Transverse colon (tissue), 4 donors: ENCODE results near the gene PLPPR3. TPM values are rescaled to one million over a fixed set of nuclear protein-coding genes. Genes with fewer than 3 reads are reported as not detected.
A peak's percentile ranks its signal among the peaks of the same experiment; 100 is the strongest.

ENCODE experiments used
- DNase-seq: peaks from one replicate; pipeline ENCODE4 v3.0.0-alpha.2; 2019
- H3K27ac ChIP-seq, 4 donors: fragments of 200-600 bp; sonication (generic); 2 replicates each; pipeline ENCODE4 v1.5.1; 2016 to 2018; ENCODE audit warnings: inconsistent platforms in 4 of 4
- H3K27me3 ChIP-seq: fragments of 200-600 bp; sonication (generic); 2 replicates; pipeline ENCODE4 v1.5.1; 2017; ENCODE audit warnings: inconsistent platforms
- H3K36me3 ChIP-seq, 4 donors: fragments of 200-600 bp; sonication (generic); 2 replicates each; pipeline ENCODE4 v1.5.1; 2017 to 2019; ENCODE audit warnings: inconsistent platforms in 4 of 4
- H3K4me1 ChIP-seq, 4 donors: fragments of 200-600 bp; sonication (generic); 2 replicates each; pipeline ENCODE4 v1.5.1; 2017 to 2020; ENCODE audit warnings: inconsistent platforms in 4 of 4
- H3K4me3 ChIP-seq, 4 donors: fragments of 200-600 bp; sonication (generic); 1 replicate in 1 of 4; 2 replicates in 3 of 4; pipeline versions ENCODE4 v1.5.1 to v1.6.1; 2017 to 2019; ENCODE audit warnings: inconsistent platforms in 4 of 4
- H3K9me3 ChIP-seq, 2 donors: fragments of 200-600 bp; sonication (generic); 2 replicates each; pipeline ENCODE4 v1.5.1; 2017 to 2019; ENCODE audit warnings: inconsistent platforms in 2 of 2
- EP300 ChIP-seq: sonication (generic); formaldehyde crosslinking; IDR thresholded peaks from one replicate; pipeline ENCODE4 v1.6.1; 2017; ENCODE audit warnings: antibody characterized with exemption, low read depth
- POLR2A ChIP-seq: fragments of 450-650 bp; IDR thresholded peaks from one replicate; pipeline ENCODE4 v1.6.1; 2016; ENCODE audit warnings: antibody characterized with exemption, mild to moderate bottlenecking, moderate library complexity
- POLR2AphosphoS5 ChIP-seq, 3 donors: sonication (generic); formaldehyde crosslinking; IDR thresholded peaks; one replicate each; pipeline ENCODE4 v1.6.1; 2016; ENCODE audit warnings: antibody characterized with exemption in 3 of 3
- WGBS, 2 donors: methylation state at CpG; one replicate each; pipeline ENCODE4 v1.1.5; 2018; ENCODE audit warnings: low coverage in 1 of 2; 5-methylcytosine and 5-hydroxymethylcytosine counted together
- in situ Hi-C, 4 donors: fragments of 200-750 bp; cut with MboI; loops; one replicate each; pipeline versions ENCODE4 v1.15.0 to v1.15.1; 2017; ENCODE audit warnings: low sequenced_read_pairs in 3 of 4, low pct_ligation_motif_present in 1 of 4, low pct_unique_long_range_greater_than_20kb in 1 of 4
- intact Hi-C: fragments of 100-400 bp; cut with DNase I; formaldehyde crosslinking; loops from one replicate; pipeline ENCODE4 v1.15.1; 2023; ENCODE audit warnings: low total_unique reads
- total RNA-seq, 4 donors: library from RNA; depleted of rRNA; stranded (reverse); fragments of >200 nt; gene quantifications; one replicate each; pipeline ENCODE4 v1.1.0, GENCODE V29; 2016
- TF ChIP-seq, protein P1 (sequence below), 5 experiments: fragments of 200-600 bp in 3 of 5; fragments of 450-650 bp in 2 of 5; sonication (generic) in 3 of 5; IDR thresholded peaks; 1 replicate in 2 of 5; 2 replicates in 3 of 5; pipeline ENCODE4 v1.5.1; 2016 to 2017; ENCODE audit warnings: antibody characterized with exemption in 5 of 5, inconsistent platforms in 3 of 5, mild to moderate bottlenecking in 2 of 5, moderate library complexity in 1 of 5

Gene PLPPR3
- total RNA-seq, 4 donors from 2014 or later, result not detected

DNA sequence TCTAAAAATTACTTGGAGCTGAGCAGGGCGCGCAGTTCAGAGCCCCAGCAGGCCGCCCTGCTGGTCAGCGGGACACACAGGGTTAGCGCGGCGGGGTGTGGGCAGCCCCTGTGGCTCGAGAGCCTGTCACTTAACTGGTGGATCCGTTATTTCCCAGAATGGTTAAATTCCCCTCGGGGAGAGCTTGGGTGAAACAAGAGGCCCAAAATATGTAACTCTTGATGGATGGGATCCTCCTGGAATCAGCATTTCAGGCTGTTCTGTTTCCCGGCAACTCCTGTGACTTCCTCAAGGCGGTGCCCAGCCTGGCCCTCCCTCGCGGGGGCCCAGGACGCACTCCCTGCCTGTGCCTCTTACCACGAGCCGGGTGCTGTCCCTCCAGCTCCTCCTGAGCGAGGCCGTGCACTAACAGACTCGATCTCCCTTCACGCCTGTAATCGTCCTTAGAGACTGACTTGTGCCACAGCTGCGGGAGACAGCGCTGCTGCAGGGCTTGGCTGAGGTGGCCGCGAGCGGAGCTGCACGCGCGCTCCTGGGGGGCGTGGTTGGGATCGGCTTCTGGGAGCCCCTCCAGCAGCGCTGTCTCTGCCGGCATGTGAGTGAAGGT, 14.8 kb downstream of the PLPPR3 start:
- peaks cover 0 to 84% (median 58%) of the 10 kb centered on the region in 4 donors for H3K36me3 ChIP-seq
- no peak for DNase-seq
- H3K27ac ChIP-seq, result no peak overlapping the region
- no peak overlapping the region for H3K4me3 ChIP-seq
- TF ChIP-seq EP300, result no peak
- TF ChIP-seq, protein P1, sequence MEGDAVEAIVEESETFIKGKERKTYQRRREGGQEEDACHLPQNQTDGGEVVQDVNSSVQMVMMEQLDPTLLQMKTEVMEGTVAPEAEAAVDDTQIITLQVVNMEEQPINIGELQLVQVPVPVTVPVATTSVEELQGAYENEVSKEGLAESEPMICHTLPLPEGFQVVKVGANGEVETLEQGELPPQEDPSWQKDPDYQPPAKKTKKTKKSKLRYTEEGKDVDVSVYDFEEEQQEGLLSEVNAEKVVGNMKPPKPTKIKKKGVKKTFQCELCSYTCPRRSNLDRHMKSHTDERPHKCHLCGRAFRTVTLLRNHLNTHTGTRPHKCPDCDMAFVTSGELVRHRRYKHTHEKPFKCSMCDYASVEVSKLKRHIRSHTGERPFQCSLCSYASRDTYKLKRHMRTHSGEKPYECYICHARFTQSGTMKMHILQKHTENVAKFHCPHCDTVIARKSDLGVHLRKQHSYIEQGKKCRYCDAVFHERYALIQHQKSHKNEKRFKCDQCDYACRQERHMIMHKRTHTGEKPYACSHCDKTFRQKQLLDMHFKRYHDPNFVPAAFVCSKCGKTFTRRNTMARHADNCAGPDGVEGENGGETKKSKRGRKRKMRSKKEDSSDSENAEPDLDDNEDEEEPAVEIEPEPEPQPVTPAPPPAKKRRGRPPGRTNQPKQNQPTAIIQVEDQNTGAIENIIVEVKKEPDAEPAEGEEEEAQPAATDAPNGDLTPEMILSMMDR (IDR thresholded peaks at IDR 0.05), result no peak
- TF ChIP-seq POLR2AphosphoS5 (IDR thresholded peaks at IDR 0.05), result no peak
- no peak for TF ChIP-seq POLR2A
- H3K9me3 ChIP-seq, result no peaks in the 10 kb centered on the region
- peaks cover 13 to 15% (median 15%) of the 10 kb centered on the region in 4 donors for H3K4me1 ChIP-seq
- in situ Hi-C loops, result no loop called here
- 90% methylated on average over 34 of the region's 34 CpGs; no CpG with 5 or more reads in 1 of the 2 donors for WGBS, 2 donors
- intact Hi-C loops, result no loop called here
- H3K27me3 ChIP-seq, result no peaks in the 10 kb centered on the region

DNA sequence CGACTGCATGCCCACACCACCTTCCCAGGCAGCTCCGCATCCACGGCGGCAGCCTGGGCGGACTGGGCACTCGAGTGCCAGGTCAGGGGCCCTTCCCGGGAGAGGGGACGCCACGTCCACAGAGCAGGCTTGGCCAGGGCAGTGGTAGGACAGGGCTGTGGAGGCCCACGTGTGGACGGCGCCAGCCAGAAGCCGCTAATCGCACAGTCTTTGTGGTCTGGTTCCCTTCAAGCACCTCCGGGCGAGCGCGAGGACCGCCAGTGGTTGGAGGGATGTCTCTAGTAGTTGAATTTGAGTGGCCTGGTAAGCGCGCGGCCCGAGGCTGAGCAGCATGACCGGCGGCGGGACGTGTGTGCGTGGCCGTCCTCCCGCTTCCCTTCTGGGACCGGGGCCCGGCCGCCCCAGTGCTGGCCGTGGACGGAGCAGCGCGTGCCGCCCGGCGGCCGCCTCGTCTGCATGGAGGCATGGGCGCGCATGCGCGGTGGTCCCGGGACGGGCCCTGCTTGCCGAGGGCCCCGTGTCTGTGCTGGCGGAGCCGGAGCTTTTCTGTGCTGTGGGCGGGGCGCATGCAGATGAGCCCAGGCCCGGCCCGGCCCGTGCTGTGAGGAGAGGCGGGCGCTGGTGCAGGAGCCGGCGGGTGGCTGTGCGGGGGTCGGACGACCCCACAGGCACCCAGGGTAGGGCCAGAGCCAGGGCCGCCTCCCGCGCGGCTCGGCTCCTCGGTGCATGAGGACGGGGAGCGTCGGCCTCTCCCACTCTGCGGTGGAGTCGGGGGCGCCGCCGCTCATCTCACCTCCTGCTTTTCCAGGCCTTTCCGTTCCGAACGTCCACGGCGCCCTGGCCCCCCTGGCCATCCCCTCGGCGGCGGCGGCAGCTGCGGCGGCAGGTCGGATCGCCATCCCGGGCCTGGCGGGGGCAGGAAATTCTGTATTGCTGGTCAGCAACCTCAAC, 15.9 kb downstream of the PLPPR3 start:
- no peak overlapping the region for H3K27ac ChIP-seq
- no peak overlapping the region for H3K4me3 ChIP-seq
- no peak for DNase-seq
- intact Hi-C loops, result no loop called here
- H3K4me1 ChIP-seq, result peaks cover 24 to 26% (median 25%) of the 10 kb centered on the region in 4 donors
- no peaks in the 10 kb centered on the region for H3K27me3 ChIP-seq
- TF ChIP-seq, protein P1 (IDR thresholded peaks at IDR 0.05), result no peak
- TF ChIP-seq POLR2AphosphoS5 (IDR thresholded peaks at IDR 0.05), result no peak
- no peak for TF ChIP-seq EP300
- no peak for TF ChIP-seq POLR2A
- H3K36me3 ChIP-seq, result peaks cover 0 to 73% (median 52%) of the 10 kb centered on the region in 4 donors
- in situ Hi-C loops, result no loop called here
- WGBS, 2 donors, result 93 to 96% methylated on average over 8 to 65 of the region's 93 CpGs
- H3K9me3 ChIP-seq, result no peaks in the 10 kb centered on the region

DNA sequence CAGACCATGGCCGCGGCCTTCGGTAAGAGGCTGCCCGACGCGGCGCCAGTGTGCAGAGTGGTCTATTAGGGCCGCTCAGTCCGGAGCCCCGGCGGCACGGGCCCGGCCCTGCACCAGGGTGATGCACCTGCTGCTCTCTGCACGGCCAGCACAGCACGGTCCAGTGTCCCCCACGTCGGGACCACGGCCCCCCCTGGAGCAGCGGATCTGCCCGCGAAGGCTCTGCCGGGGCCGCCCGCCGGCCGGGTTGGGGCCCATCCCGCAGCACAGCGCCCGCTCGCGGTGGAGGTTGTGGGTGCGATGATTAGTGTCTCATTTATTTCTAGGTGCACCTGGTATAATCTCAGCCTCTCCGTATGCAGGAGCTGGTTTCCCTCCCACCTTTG, 16.6 kb downstream of the PLPPR3 start:
- DNase-seq, result no peak
- in situ Hi-C loops (no loop called here), intact Hi-C loops (no loop called here)
- Histone ChIP-seq H3K36me3 (peaks cover 0 to 66% (median 47%) of the 10 kb centered on the region in 4 donors), H3K4me3 (no peak overlapping the region), H3K9me3 (no peaks in the 10 kb centered on the region), H3K27ac (no peak overlapping the region), H3K27me3 (no peaks in the 10 kb centered on the region), H3K4me1 (peaks cover 31 to 33% (median 32%) of the 10 kb centered on the region in 4 donors)
- TF ChIP-seq, protein P1 (IDR thresholded peaks at IDR 0.05), result peak in 1 of 5 experiments; percentile 29
- TF ChIP-seq POLR2A, result no peak
- 95 to 100% methylated on average over 1 to 33 of the region's 33 CpGs for WGBS, 2 donors

DNA sequence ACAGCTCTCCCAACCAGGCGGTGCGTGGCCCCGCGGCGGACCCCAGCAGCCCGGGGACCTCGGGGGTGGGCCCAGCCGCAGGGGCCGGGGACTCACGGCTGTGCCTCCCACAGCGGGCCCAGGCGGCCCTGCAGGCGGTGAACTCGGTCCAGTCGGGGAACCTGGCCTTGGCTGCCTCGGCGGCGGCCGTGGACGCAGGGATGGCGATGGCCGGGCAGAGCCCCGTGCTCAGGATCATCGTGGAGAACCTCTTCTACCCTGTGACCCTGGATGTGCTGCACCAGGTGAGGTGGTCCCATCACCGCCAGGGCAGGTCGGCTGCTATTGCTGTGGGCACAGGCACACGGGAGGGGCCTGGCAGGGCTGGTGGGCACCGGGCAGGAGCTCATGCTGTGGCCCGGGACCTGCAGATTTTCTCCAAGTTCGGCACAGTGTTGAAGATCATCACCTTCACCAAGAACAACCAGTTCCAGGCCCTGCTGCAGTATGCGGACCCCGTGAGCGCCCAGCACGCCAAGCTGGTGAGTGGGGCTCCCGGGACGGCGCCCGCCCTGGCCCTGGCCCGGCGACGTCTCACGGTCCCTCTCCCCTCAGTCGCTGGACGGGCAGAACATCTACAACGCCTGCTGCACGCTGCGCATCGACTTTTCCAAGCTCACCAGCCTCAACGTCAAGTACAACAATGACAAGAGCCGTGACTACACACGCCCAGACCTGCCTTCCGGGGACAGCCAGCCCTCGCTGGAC, 17.2 kb downstream of the PLPPR3 start:
- DNase-seq, result no peak

More for the DNA sequence above, 17.2 kb downstream of the PLPPR3 start:
- H3K9me3 ChIP-seq, result no peaks in the 10 kb centered on the region
- no peaks in the 10 kb centered on the region for H3K27me3 ChIP-seq
- peaks cover 0 to 60% (median 44%) of the 10 kb centered on the region in 4 donors for H3K36me3 ChIP-seq
- no peak overlapping the region for H3K4me3 ChIP-seq
- H3K4me1 ChIP-seq, result peaks cover 37 to 38% (median 38%) of the 10 kb centered on the region in 4 donors
- in situ Hi-C loops (no loop called here), intact Hi-C loops (no loop called here)
- 91% methylated on average over 42 of the region's 53 CpGs; no CpG with 5 or more reads in 1 of the 2 donors for WGBS, 2 donors
- TF ChIP-seq, protein P1 (IDR thresholded peaks at IDR 0.05), result no peak
- TF ChIP-seq POLR2AphosphoS5 (IDR thresholded peaks at IDR 0.05) (peak in 1 of 3 donors; percentile 32), EP300 (no peak), POLR2A (no peak)
- no peak overlapping the region for H3K27ac ChIP-seq
